Natural killer cell (primary cell): ENCODE results near the gene COX17. TPM values are rescaled to one million over a fixed set of nuclear protein-coding genes. Genes with fewer than 3 reads are reported as not detected.

Experiments
- ATAC-seq, 3 donors: fragments of 150-1000 bp in 2 of 3; fragments of 200-7000 bp in 1 of 3; cut with Tn5 transposase; 1 replicate in 1 of 3; 2 replicates in 2 of 3; pipeline ENCODE4 v1.10.0; 2021; ENCODE audit warnings: mild to moderate bottlenecking in 2 of 3, moderate library complexity in 2 of 3
- DNase-seq, 2 donors: peaks; one replicate each; pipeline versions ENCODE4 v3.0.0 to v3.0.0-alpha.2; 2013 to 2021; ENCODE audit warnings: mixed read lengths in 1 of 2
- H3K27ac ChIP-seq: one replicate; pipeline ENCODE4 v1.5.1; 2013; ENCODE audit warnings: mild to moderate bottlenecking, low read length
- H3K27me3 ChIP-seq: one replicate; pipeline ENCODE4 v1.6.1; 2013; ENCODE audit warnings: low read length; ENCODE audit not compliant: control insufficient read depth, insufficient read depth
- H3K36me3 ChIP-seq: one replicate; pipeline ENCODE4 v1.6.1; 2013; ENCODE audit warnings: low read length; ENCODE audit not compliant: control insufficient read depth, insufficient read depth
- H3K4me1 ChIP-seq: one replicate; pipeline ENCODE4 v1.6.1; 2013; ENCODE audit warnings: low read length; ENCODE audit not compliant: control insufficient read depth, insufficient read depth
- H3K4me3 ChIP-seq: one replicate; pipeline ENCODE4 v1.5.1; 2013; ENCODE audit warnings: low read length
- H3K9me3 ChIP-seq: one replicate; pipeline ENCODE4 v1.6.1; 2013; ENCODE audit warnings: low read length; ENCODE audit not compliant: control insufficient read depth, insufficient read depth
- H3K27ac Mint-ChIP-seq, 2 donors: one replicate each; pipeline ENCODE4 v1.8.0; 2022; ENCODE audit warnings: mild to moderate bottlenecking in 2 of 2, mixed read lengths in 2 of 2, moderate library complexity in 1 of 2
- H3K27me3 Mint-ChIP-seq, 2 donors: one replicate each; pipeline ENCODE4 v1.8.0; 2022; ENCODE audit warnings: low read depth in 2 of 2, mixed read lengths in 2 of 2
- H3K36me3 Mint-ChIP-seq: one replicate; pipeline ENCODE4 v1.8.0; 2022; ENCODE audit warnings: mixed read lengths
- H3K4me1 Mint-ChIP-seq, 2 donors: one replicate each; pipeline ENCODE4 v1.8.0; 2022; ENCODE audit warnings: mixed read lengths in 2 of 2
- H3K4me3 Mint-ChIP-seq: one replicate; pipeline ENCODE4 v1.8.0; 2022; ENCODE audit warnings: mild to moderate bottlenecking, moderate library complexity, mixed read lengths
- H3K9me3 Mint-ChIP-seq, 2 donors: one replicate each; pipeline ENCODE4 v1.8.0; 2022; ENCODE audit warnings: mixed read lengths in 2 of 2
- WGBS: methylation state at CpG from one replicate; pipeline ENCODE4 v1.1.7; 2013; ENCODE audit warnings: missing lambda C conversion rate; ENCODE audit not compliant: insufficient coverage; 5-methylcytosine and 5-hydroxymethylcytosine counted together
- intact Hi-C: fragments of 100-400 bp; cut with micrococcal nuclease; formaldehyde crosslinking; loops from one replicate; pipeline ENCODE4 v1.14.2; 2022
- total RNA-seq, 4 donors: library from RNA; stranded (reverse); fragments of 120-200 nt in 1 of 4; gene quantifications; one replicate each; pipeline versions ENCODE4 v1.2.3 to v1.2.4, GENCODE V29; 2013 to 2022
- TF ChIP-seq, protein P1 (sequence below): fragments of 200-600 bp; IDR thresholded peaks from one replicate; pipeline ENCODE4 v1.8.0; 2022; ENCODE audit warnings: antibody characterized with exemption

The COX17 gene
- total RNA-seq, 3 donors from 2014 or later (not counting 1 experiment from before 2014, with no cell fraction given): 35.6 to 44.8 (median 40.6) TPM

DNA sequence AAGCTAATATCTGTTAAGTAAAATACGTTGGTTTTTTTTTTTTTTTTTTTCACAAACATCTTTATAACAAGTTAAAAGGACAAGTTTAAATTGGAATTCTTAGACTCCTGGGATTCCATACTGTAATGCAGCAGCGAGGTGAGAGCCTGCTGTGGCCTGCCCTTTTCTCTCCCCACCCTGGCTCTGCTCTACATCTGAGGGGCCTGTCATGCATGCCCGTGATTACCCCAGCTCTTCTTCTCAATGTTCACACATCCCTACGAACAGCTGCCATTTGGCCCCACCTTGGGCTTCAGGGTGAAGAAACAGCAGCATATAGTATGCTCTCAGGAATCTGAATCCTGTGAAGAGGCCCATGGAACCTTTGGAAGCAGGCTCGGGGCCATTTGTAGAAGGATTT, 40.3 kb upstream of the COX17 start:
- Histone ChIP-seq H3K36me3 (no peaks in the 10 kb centered on the region), H3K4me3 (no peak overlapping the region), H3K27ac (no peak overlapping the region), H3K9me3 (no peaks in the 10 kb centered on the region), H3K4me1 (no peaks in the 10 kb centered on the region), H3K27me3 (no peaks in the 10 kb centered on the region)
- Mint-ChIP-seq H3K4me1 (no peaks in the 10 kb centered on the region), H3K9me3 (no peaks in the 10 kb centered on the region), H3K4me3 (no peak overlapping the region), H3K27ac (no peak overlapping the region), H3K36me3 (no peaks in the 10 kb centered on the region), H3K27me3 (peaks cover 6 to 19% of the 10 kb centered on the region in 2 donors)
- TF ChIP-seq, protein P1, sequence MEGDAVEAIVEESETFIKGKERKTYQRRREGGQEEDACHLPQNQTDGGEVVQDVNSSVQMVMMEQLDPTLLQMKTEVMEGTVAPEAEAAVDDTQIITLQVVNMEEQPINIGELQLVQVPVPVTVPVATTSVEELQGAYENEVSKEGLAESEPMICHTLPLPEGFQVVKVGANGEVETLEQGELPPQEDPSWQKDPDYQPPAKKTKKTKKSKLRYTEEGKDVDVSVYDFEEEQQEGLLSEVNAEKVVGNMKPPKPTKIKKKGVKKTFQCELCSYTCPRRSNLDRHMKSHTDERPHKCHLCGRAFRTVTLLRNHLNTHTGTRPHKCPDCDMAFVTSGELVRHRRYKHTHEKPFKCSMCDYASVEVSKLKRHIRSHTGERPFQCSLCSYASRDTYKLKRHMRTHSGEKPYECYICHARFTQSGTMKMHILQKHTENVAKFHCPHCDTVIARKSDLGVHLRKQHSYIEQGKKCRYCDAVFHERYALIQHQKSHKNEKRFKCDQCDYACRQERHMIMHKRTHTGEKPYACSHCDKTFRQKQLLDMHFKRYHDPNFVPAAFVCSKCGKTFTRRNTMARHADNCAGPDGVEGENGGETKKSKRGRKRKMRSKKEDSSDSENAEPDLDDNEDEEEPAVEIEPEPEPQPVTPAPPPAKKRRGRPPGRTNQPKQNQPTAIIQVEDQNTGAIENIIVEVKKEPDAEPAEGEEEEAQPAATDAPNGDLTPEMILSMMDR: no peak
- ATAC-seq (no peak), DNase-seq (no peak)
- intact Hi-C loops: no loop called here
- 93% methylated on average over 4 of the region's 5 CpGs for WGBS

DNA sequence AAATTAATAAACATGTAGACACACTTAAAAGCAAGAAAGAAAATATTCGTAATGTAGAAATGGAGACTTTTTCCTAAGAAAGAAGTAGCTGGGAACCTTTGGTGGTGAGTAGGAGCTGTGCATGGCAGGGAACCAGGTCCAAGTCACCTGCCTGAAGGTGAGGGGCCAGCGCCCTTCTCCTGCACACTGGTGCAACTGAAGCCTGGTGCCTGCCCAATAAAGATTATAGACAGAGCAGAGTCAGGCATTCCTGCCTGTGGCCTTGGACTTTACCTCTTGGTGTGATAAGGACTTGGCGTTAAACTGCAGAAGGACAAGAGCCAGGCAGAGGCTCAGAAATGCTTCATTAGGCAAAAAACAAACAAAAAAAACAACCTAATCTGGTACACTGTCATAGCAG, 39.8 kb upstream of the COX17 start:
- H3K36me3 ChIP-seq: no peaks in the 10 kb centered on the region
- H3K27me3 Mint-ChIP-seq: peaks cover 6 to 19% of the 10 kb centered on the region in 2 donors
- no peaks in the 10 kb centered on the region for H3K4me1 ChIP-seq
- DNase-seq: no peak
- intact Hi-C loops: no loop called here
- WGBS: 90% methylated on average over 3 of the region's 3 CpGs
- no peaks in the 10 kb centered on the region for H3K9me3 ChIP-seq
- no peak overlapping the region for H3K4me3 ChIP-seq
- no peaks in the 10 kb centered on the region for H3K36me3 Mint-ChIP-seq
- TF ChIP-seq, protein P1: no peak
- no peak for ATAC-seq
- H3K4me1 Mint-ChIP-seq: no peaks in the 10 kb centered on the region
- H3K27ac ChIP-seq: no peak overlapping the region
- no peak overlapping the region for H3K4me3 Mint-ChIP-seq
- H3K9me3 Mint-ChIP-seq: no peaks in the 10 kb centered on the region
- H3K27ac Mint-ChIP-seq: no peak overlapping the region
- no peaks in the 10 kb centered on the region for H3K27me3 ChIP-seq

DNA sequence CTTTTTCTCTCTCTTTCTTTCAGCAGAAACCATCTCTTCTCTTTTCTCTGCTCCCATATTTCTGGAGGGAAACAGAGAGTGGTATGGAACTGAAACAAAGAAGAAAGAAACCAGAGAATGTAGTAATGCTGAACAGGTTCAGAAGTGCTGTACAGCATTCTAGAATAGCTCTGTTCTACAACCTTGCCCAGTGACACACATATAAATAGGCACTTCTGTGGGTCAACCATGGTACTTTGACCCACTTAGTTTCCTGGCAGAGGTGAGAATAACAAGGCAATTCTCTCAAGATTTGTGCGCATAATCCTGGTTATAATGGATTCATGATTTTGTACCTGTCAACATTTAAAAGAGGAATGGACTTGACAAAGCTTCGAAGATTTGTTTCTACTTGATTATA, 37.9 kb upstream of the COX17 start:
- H3K4me1 ChIP-seq: no peaks in the 10 kb centered on the region
- H3K9me3 Mint-ChIP-seq: no peaks in the 10 kb centered on the region
- no peaks in the 10 kb centered on the region for H3K27me3 ChIP-seq
- no peaks in the 10 kb centered on the region for H3K36me3 Mint-ChIP-seq
- 92% methylated on average over 1 of the region's 2 CpGs for WGBS
- ATAC-seq (no peak), DNase-seq (no peak)
- no peak overlapping the region for H3K4me3 Mint-ChIP-seq
- TF ChIP-seq, protein P1: no peak
- no peaks in the 10 kb centered on the region for H3K9me3 ChIP-seq
- H3K36me3 ChIP-seq: no peaks in the 10 kb centered on the region
- H3K4me1 Mint-ChIP-seq: no peaks in the 10 kb centered on the region
- peaks cover 7 to 8% of the 10 kb centered on the region in 2 donors for H3K27me3 Mint-ChIP-seq
- no peak overlapping the region for H3K27ac ChIP-seq
- no peak overlapping the region for H3K4me3 ChIP-seq
- no peak overlapping the region for H3K27ac Mint-ChIP-seq
- intact Hi-C loops: no loop called here

DNA sequence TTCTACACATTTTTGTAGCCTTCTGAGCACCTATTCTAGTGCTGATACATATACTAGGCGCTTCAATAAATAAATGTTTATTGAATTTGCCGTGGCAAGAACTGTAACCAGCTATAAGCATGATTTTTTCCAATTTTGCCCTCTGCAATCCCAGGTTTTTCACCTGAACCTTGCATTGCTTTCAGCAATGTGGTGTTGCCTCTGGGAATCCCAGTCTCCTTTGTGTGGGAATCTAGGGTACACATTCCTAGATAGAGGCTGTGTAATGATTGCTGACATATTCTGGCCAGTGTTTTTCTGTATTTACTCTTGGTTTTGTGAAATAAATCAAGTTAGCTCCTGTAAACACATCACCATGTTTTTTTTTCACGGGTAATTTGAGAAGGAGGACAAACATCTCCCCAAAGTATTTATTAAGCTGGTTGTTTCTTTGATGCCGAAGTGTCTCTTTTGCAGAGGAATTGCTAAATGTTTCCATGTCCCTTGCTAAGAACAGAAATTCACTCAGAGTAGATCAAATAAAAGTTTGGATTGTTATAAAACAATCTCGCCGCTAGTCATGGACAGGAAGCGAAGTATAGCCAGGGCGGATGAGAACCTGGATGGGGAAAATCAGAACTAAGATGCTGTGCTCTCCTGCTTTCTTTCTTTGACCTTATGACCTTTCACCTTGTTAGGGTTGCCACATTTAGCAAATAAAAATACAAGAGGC, 26.8 kb upstream of the COX17 start:
- ATAC-seq (no peak), DNase-seq (no peak)
- Mint-ChIP-seq H3K9me3 (no peaks in the 10 kb centered on the region), H3K4me1 (peaks cover 26 to 27% of the 10 kb centered on the region in 2 donors), H3K27ac (peak overlapping the region in 1 of 2 donors; percentile 83), H3K36me3 (no peaks in the 10 kb centered on the region), H3K4me3 (peak overlapping the region; percentile 83), H3K27me3 (peaks cover 6 to 7% of the 10 kb centered on the region in 2 donors)
- TF ChIP-seq, protein P1: no peak
- intact Hi-C loops: loop anchor here (1.0 kb wide), 1 partner anchor 27 kb away; the partner anchor contains the start of gene COX17
- Histone ChIP-seq H3K36me3 (no peaks in the 10 kb centered on the region), H3K4me1 (peaks cover 25% of the 10 kb centered on the region), H3K27me3 (peaks cover 6% of the 10 kb centered on the region), H3K27ac (no peak overlapping the region), H3K9me3 (no peaks in the 10 kb centered on the region), H3K4me3 (no peak overlapping the region)
- 96% methylated on average over 7 of the region's 8 CpGs for WGBS
